HepG2 (cell line): ENCODE data around the gene PDPK1. TPM values are rescaled to one million over a fixed set of nuclear protein-coding genes. Genes with fewer than 3 reads are reported as not detected.

Experiments used
- ARNT2 ChIP-seq: sonication (generic); formaldehyde crosslinking; IDR thresholded peaks from 2 replicates; pipeline ENCODE4 v1.8.0; 2022; ENCODE audit warnings: mild to moderate bottlenecking, low read depth, missing genetic modification reagents, moderate library complexity
- CENPT ChIP-seq: sonication (generic); formaldehyde crosslinking; IDR thresholded peaks from 2 replicates; pipeline ENCODE4 v1.8.0; 2022; ENCODE audit warnings: low read depth, mild to moderate bottlenecking, moderate library complexity, missing genetic modification reagents
- ETV6 ChIP-seq: sonication (generic); formaldehyde crosslinking; conservative IDR thresholded peaks from 2 replicates; pipeline ENCODE4 v1.4.0; 2020; ENCODE audit warnings: missing genetic modification reagents
- FOXA3 ChIP-seq: IDR thresholded peaks from 2 replicates; pipeline ENCODE4 v1.6.1; 2016; ENCODE audit warnings: missing genetic modification reagents, missing compliant biosample characterization
- HOXA9 ChIP-seq: sonication (generic); formaldehyde crosslinking; IDR thresholded peaks from 2 replicates; pipeline ENCODE4 v1.8.1; 2022; ENCODE audit warnings: missing genetic modification reagents, mild to moderate bottlenecking, moderate library complexity, borderline replicate concordance
- HOXD1 ChIP-seq: sonication (generic); formaldehyde crosslinking; IDR thresholded peaks from 2 replicates; pipeline ENCODE4 v1.5.0; 2020; ENCODE audit warnings: missing genetic modification reagents
- IRF2 ChIP-seq: IDR thresholded peaks from 2 replicates; pipeline ENCODE4 v1.6.1; 2018; ENCODE audit warnings: missing genetic modification reagents, missing compliant biosample characterization
- ISX ChIP-seq: sonication (generic); formaldehyde crosslinking; conservative IDR thresholded peaks from 2 replicates; pipeline ENCODE4 v1.5.0; 2020; ENCODE audit warnings: missing genetic modification reagents
- JARID2 ChIP-seq: sonication (generic); formaldehyde crosslinking; IDR thresholded peaks from 2 replicates; pipeline ENCODE4 v1.8.1; 2023; ENCODE audit warnings: missing genetic modification reagents, inconsistent platforms; ENCODE audit not compliant: insufficient replicate concordance
- KMT2A ChIP-seq: sonication (generic); formaldehyde crosslinking; IDR thresholded peaks from 2 replicates; pipeline ENCODE4 v1.4.0; 2020; ENCODE audit warnings: missing genetic modification reagents
- MTF1 ChIP-seq: sonication (generic); formaldehyde crosslinking; IDR thresholded peaks from 2 replicates; pipeline ENCODE4 v1.5.0; 2020; ENCODE audit warnings: missing genetic modification reagents
- NFATC3 ChIP-seq: sonication (generic); formaldehyde crosslinking; IDR thresholded peaks from 2 replicates; pipeline ENCODE4 v1.5.1; 2020; ENCODE audit warnings: mild to moderate bottlenecking, missing genetic modification reagents
- NFYC ChIP-seq: IDR thresholded peaks from 2 replicates; pipeline ENCODE4 v1.6.1; 2016; ENCODE audit warnings: missing genetic modification reagents, missing compliant biosample characterization
- POLR2A ChIP-seq, 2 experiments: IDR thresholded peaks; 2 replicates each; pipeline ENCODE4 v1.6.1; 2011; ENCODE audit warnings: low read depth in 2 of 2, low read length in 2 of 2, mild to moderate bottlenecking in 1 of 2, moderate library complexity in 1 of 2; ENCODE audit not compliant: insufficient read depth in 1 of 2
- RNF219 ChIP-seq: sonication (generic); formaldehyde crosslinking; IDR thresholded peaks from 2 replicates; pipeline ENCODE4 v1.5.0; 2020; ENCODE audit warnings: mild to moderate bottlenecking, missing genetic modification reagents
- SSRP1 ChIP-seq: IDR thresholded peaks from 2 replicates; pipeline ENCODE4 v1.6.1; 2016; ENCODE audit warnings: control low read depth
- STAG1 ChIP-seq: sonication (generic); formaldehyde crosslinking; IDR thresholded peaks from 2 replicates; pipeline ENCODE4 v1.4.0; 2020; ENCODE audit warnings: missing genetic modification reagents
- THAP7 ChIP-seq: sonication (generic); formaldehyde crosslinking; IDR thresholded peaks from 2 replicates; pipeline ENCODE4 v1.8.1; 2023; ENCODE audit warnings: mild to moderate bottlenecking, missing genetic modification reagents
- THYN1 ChIP-seq: sonication (generic); formaldehyde crosslinking; IDR thresholded peaks from 2 replicates; pipeline ENCODE4 v1.8.1; 2023; ENCODE audit warnings: low read depth, mild to moderate bottlenecking, moderate library complexity, missing genetic modification reagents, borderline replicate concordance
- ZNF24 ChIP-seq: fragments of 450-650 bp; IDR thresholded peaks from 2 replicates; pipeline ENCODE4 v1.6.1; 2017; ENCODE audit warnings: antibody characterized with exemption, mild to moderate bottlenecking
- ZNF326 ChIP-seq: sonication (generic); formaldehyde crosslinking; IDR thresholded peaks from 2 replicates; pipeline ENCODE4 v1.4.0; 2020; ENCODE audit warnings: missing genetic modification reagents, borderline replicate concordance
- ZNF572 ChIP-seq: sonication (generic); formaldehyde crosslinking; IDR thresholded peaks from 2 replicates; pipeline ENCODE4 v1.5.1; 2020; ENCODE audit warnings: mild to moderate bottlenecking, missing genetic modification reagents
- ZNF710 ChIP-seq: sonication (generic); formaldehyde crosslinking; IDR thresholded peaks from 2 replicates; pipeline ENCODE4 v1.5.0; 2020; ENCODE audit warnings: mild to moderate bottlenecking, missing genetic modification reagents, borderline replicate concordance
- ZNF772 ChIP-seq: sonication (generic); formaldehyde crosslinking; IDR thresholded peaks from 2 replicates; pipeline ENCODE4 v1.5.0; 2020; ENCODE audit warnings: mild to moderate bottlenecking, missing genetic modification reagents
- ZNF878 ChIP-seq: sonication (generic); formaldehyde crosslinking; IDR thresholded peaks from 2 replicates; pipeline ENCODE4 v1.8.1; 2023; ENCODE audit warnings: mild to moderate bottlenecking, missing genetic modification reagents, moderate library complexity
- polyA plus RNA-seq, 8 experiments: library from polyadenylated mRNA; depleted of rRNA in 3 of 8; stranded (reverse) in 7 of 8; unstranded in 1 of 8; fragments of >200 nt; fragmentation: Illumina TruSeq in 4 of 8; extraction: Trizol in 4 of 8; gene quantifications; 2 replicates each; pipeline versions ENCODE4 v1.2.1 to v1.2.3, GENCODE V29; 2011 to 2016; ENCODE audit warnings: low read depth in 4 of 8, missing spikeins in 1 of 8, mixed read lengths in 1 of 8; ENCODE audit not compliant: insufficient read depth in 1 of 8
- total RNA-seq, 5 experiments: library from RNA; depleted of rRNA; stranded (reverse); fragments of >200 nt; fragmentation: Illumina TruSeq; extraction: Trizol; gene quantifications; 2 replicates each; pipeline ENCODE4 v1.2.3, GENCODE V29; 2016; ENCODE audit warnings: low read depth in 1 of 5
- TF ChIP-seq, protein P1 (sequence below): sonication (generic); formaldehyde crosslinking; IDR thresholded peaks from 2 replicates; pipeline ENCODE4 v1.4.0; 2020; ENCODE audit warnings: mild to moderate bottlenecking, missing genetic modification reagents

Gene PDPK1
- total and polyA plus RNA-seq, 2 of the 13 experiments (the other 11 are each of a cell fraction or from before 2014, with no cell fraction given), result 59.6 to 129 TPM

DNA sequence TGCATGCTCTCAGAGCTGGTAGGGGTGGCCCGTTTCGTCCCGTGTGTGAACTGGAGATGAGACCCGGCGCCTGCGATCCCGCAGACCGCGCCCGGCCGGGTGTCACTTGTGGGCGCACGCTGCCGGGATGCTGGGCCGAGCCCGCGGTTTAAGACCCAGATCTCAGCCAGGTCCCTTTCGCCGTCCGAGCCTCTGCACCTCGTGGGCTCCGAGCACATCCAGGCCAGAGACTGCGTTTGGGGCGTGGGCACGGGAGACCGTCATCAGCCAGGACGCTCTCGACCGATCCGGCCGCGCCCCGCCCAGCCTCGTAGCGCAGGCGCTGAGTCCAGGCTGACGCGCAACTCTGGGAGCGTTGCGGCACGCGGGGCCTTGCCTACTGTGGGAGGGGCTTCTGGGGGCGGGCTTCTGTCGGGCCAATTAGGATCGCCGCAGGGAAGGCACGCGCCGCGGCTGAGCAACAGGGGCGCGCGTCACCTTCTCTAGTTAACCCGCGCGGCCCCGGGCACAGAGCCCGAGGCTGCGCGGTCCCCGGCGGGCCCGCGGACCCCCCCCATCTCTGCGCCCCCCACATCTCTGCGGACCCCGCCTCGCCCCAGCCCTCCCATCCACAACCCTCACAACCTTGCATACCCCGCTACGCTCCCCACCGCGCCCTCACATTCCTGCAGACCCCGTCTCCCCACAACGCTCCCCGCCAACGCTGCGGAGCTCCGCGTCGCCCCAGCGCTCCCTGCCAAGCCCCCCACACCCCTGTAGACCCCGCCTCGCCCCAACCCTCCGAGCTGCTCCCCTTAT, 5.9 kb upstream of the PDPK1 start (continued):
- TF ChIP-seq, protein P1, sequence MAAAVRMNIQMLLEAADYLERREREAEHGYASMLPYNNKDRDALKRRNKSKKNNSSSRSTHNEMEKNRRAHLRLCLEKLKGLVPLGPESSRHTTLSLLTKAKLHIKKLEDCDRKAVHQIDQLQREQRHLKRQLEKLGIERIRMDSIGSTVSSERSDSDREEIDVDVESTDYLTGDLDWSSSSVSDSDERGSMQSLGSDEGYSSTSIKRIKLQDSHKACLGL (CRISPR knock-in tag), result peak; percentile 76
- TF ChIP-seq HOXD1 (CRISPR knock-in tag), result no peak
- TF ChIP-seq IRF2 (CRISPR knock-in tag), result peak; percentile 84
- no peak for TF ChIP-seq SSRP1
- TF ChIP-seq NFYC (CRISPR knock-in tag), result peak; percentile 77
- TF ChIP-seq KMT2A (CRISPR knock-in tag), result peak; percentile 73
- no peak for TF ChIP-seq HOXA9 (CRISPR knock-in tag)
- TF ChIP-seq ISX (CRISPR knock-in tag), result no peak
- TF ChIP-seq ZNF326, result peak; percentile 95; the same call in 1 of the 2 replicates
- TF ChIP-seq ZNF572 (CRISPR knock-in tag), result peak; percentile 75; the same call in 1 of the 2 replicates
- TF ChIP-seq THAP7 (CRISPR knock-in tag), result 0 out of 2 replicates have a peak, but pooled peaks have one; percentile 69
- TF ChIP-seq ARNT2 (CRISPR knock-in tag), result peak; percentile 86; the same call in 1 of the 2 replicates
- TF ChIP-seq NFATC3, result peak; percentile 76; the same call in 1 of the 2 replicates
- TF ChIP-seq RNF219 (CRISPR knock-in tag), result no peak
- peak; percentile 27 for TF ChIP-seq STAG1 (CRISPR knock-in tag)
- TF ChIP-seq ETV6 (CRISPR knock-in tag), result 0 out of 2 replicates have a peak, but pooled peaks have one; percentile 33
- 0 out of 2 replicates have a peak, but pooled peaks have one; percentile 51 for TF ChIP-seq THYN1 (CRISPR knock-in tag)
- TF ChIP-seq JARID2, result peak; percentile 36
- no peak for TF ChIP-seq CENPT (CRISPR knock-in tag)
- TF ChIP-seq FOXA3 (CRISPR knock-in tag), result peak; percentile 62
- TF ChIP-seq ZNF878, result peak; percentile 64; the same call in 1 of the 2 replicates
- peak; percentile 43 to 90; a peak in 3 of 4 replicates for TF ChIP-seq POLR2A (IDR thresholded peaks at IDR 0.05; ENCODE audit: insufficient read depth in 1 of 2, low read depth in 2 of 2, low read length in 2 of 2)
- 0 out of 2 replicates have a peak, but pooled peaks have one; percentile 18 for TF ChIP-seq MTF1 (CRISPR knock-in tag)
- TF ChIP-seq ZNF772, result peak; percentile 92
- peak; percentile 66; the same call in 1 of the 2 replicates for TF ChIP-seq ZNF710
- TF ChIP-seq ZNF24, result no peak
